ENCODE measurements around the gene CDYL.

DNA sequence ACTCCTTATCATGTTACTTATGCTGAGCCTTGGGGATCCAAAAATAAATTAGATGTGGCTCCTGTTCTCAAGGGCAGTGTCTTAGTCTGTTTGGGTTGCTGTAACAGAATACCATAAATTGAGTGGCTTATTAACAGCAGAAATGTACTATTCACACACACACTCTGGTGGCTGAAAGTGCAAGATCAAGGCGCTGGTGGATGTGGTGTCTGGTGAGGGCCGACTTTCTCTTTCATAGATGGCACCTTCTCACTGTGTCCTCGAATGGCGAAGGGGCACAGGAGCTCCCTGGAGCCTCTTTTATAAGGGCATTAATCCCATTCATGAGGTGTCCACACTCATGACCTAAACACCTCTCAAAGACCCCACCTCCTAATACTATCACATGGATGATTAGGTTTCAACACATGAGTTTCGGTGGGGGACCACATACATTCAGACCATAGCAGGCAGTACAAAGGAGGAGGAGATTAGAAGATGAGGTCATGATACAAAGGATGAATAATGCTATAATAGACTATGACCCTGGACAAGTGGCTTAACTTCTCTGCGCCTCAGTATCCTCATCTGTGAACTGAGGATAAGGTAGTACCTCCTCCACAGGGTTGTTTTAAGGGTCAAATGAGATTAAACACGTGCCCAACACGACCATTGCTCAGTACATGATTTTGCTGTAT, 193.5 kb downstream of the CDYL start:
- TF ChIP-seq, protein P1, sequence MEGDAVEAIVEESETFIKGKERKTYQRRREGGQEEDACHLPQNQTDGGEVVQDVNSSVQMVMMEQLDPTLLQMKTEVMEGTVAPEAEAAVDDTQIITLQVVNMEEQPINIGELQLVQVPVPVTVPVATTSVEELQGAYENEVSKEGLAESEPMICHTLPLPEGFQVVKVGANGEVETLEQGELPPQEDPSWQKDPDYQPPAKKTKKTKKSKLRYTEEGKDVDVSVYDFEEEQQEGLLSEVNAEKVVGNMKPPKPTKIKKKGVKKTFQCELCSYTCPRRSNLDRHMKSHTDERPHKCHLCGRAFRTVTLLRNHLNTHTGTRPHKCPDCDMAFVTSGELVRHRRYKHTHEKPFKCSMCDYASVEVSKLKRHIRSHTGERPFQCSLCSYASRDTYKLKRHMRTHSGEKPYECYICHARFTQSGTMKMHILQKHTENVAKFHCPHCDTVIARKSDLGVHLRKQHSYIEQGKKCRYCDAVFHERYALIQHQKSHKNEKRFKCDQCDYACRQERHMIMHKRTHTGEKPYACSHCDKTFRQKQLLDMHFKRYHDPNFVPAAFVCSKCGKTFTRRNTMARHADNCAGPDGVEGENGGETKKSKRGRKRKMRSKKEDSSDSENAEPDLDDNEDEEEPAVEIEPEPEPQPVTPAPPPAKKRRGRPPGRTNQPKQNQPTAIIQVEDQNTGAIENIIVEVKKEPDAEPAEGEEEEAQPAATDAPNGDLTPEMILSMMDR (IDR thresholded peaks at IDR 0.05 in 4 of 5, conservative IDR thresholded peaks at IDR 0.05 in 1 of 5), result no peak
- no peak for TF ChIP-seq POLR2A (IDR thresholded peaks at IDR 0.05)

Measured in gastrocnemius medialis (tissue), 4 donors.